Urinary bladder (tissue), 4 donors: Measurements from ENCODE around the gene FBN1. TPM values are rescaled to one million over a fixed set of nuclear protein-coding genes. Genes with fewer than 3 reads are reported as not detected.

Experiments
- DNase-seq: peaks from one replicate; pipeline ENCODE4 v3.0.0-alpha.2; 2015; ENCODE audit errors: extremely low spot score
- H3K27ac ChIP-seq: one replicate; pipeline ENCODE4 v1.5.1; 2013; ENCODE audit warnings: low read depth, mild to moderate bottlenecking, moderate library complexity
- H3K36me3 ChIP-seq: one replicate; pipeline ENCODE4 v1.6.1; 2013; ENCODE audit warnings: mild to moderate bottlenecking, moderate library complexity; ENCODE audit not compliant: insufficient read depth
- H3K4me1 ChIP-seq: one replicate; pipeline ENCODE4 v1.6.1; 2013; ENCODE audit warnings: mild to moderate bottlenecking, moderate library complexity; ENCODE audit not compliant: insufficient read depth
- H3K4me3 ChIP-seq: one replicate; pipeline ENCODE4 v1.5.1; 2013; ENCODE audit warnings: low read depth, low read length
- WGBS: extraction: QIAGEN DNeasy Blood & Tissue Kit; methylation state at CpG from one replicate; pipeline ENCODE4 v1.1.7; 2013; 5-methylcytosine and 5-hydroxymethylcytosine counted together
- polyA plus RNA-seq: library from polyadenylated mRNA; stranded (reverse); fragments of 200-250 nt; gene quantifications from one replicate; pipeline ENCODE4 v1.2.3, GENCODE V29; 2013
- total RNA-seq: library from RNA; depleted of rRNA; stranded (reverse); fragments of >200 nt; gene quantifications from one replicate; pipeline ENCODE4 v1.2.3, GENCODE V29; 2014
- donor health status: healthy with polysubstance abuse.
- donor health status: healthy.

Gene FBN1
- total and polyA plus RNA-seq, 2 donors: 75.5 to 698 TPM

- DNase-seq: no peak
- Histone ChIP-seq H3K4me3 (no peak overlapping the region), H3K27ac (no peak overlapping the region), H3K36me3 (no peaks in the 10 kb centered on the region), H3K4me1 (no peaks in the 10 kb centered on the region)
- 64% methylated on average over 6 of the region's 6 CpGs for WGBS
Measured at GRCh38 chr15:48671103-48672022, 25.9 kb upstream of the FBN1 start.

- Histone ChIP-seq H3K27ac (no peak overlapping the region), H3K4me3 (no peak overlapping the region)
Measured at GRCh38 chr15:48667701-48668100, 22.2 kb upstream of the FBN1 start.

GRCh38 chr15:48664436-48664835 lies 18.9 kb upstream of the FBN1 start:
- no peaks in the 10 kb centered on the region for H3K36me3 ChIP-seq
- H3K27ac ChIP-seq: no peak overlapping the region
- 95% methylated on average over 1 of the region's 1 CpG for WGBS
- DNase-seq: no peak
- H3K4me1 ChIP-seq: no peaks in the 10 kb centered on the region
- H3K4me3 ChIP-seq: no peak overlapping the region

More at GRCh38 chr15:48667701-48668100, 22.2 kb upstream of the FBN1 start:
- DNase-seq: no peak
- Histone ChIP-seq H3K4me1 (no peaks in the 10 kb centered on the region), H3K36me3 (no peaks in the 10 kb centered on the region)
- whole genome bisulfite sequencing: 76% methylated on average over 1 of the region's 1 CpG

GRCh38 chr15:48657950-48658591 lies 12.6 kb upstream of the FBN1 start:
- H3K4me3 ChIP-seq: no peak overlapping the region
- 38% methylated on average over 7 of the region's 7 CpGs for WGBS
- H3K36me3 ChIP-seq: no peaks in the 10 kb centered on the region
- H3K4me1 ChIP-seq: no peaks in the 10 kb centered on the region
- DNase-seq: no peak
- H3K27ac ChIP-seq: no peak overlapping the region

- DNase-seq: no peak
- no peaks in the 10 kb centered on the region for H3K4me1 ChIP-seq
- 98% methylated on average over 1 of the region's 1 CpG for WGBS
- H3K36me3 ChIP-seq: no peaks in the 10 kb centered on the region
- H3K27ac ChIP-seq: no peak overlapping the region
- H3K4me3 ChIP-seq: no peak overlapping the region
Measured at GRCh38 chr15:48654801-48655200, 9.3 kb upstream of the FBN1 start.

GRCh38 chr15:48653913-48654670 lies 8.6 kb upstream of the FBN1 start:
- no peak for DNase-seq
- H3K4me1 ChIP-seq: no peaks in the 10 kb centered on the region
- 82% methylated on average over 9 of the region's 9 CpGs for WGBS
- H3K36me3 ChIP-seq: no peaks in the 10 kb centered on the region
- no peak overlapping the region for H3K27ac ChIP-seq
- no peak overlapping the region for H3K4me3 ChIP-seq

- 94% methylated on average over 4 of the region's 4 CpGs for WGBS
- Histone ChIP-seq H3K4me3 (no peak overlapping the region), H3K36me3 (no peaks in the 10 kb centered on the region), H3K27ac (no peak overlapping the region), H3K4me1 (no peaks in the 10 kb centered on the region)
- DNase-seq: no peak
Measured at GRCh38 chr15:48653216-48653615, 7.7 kb upstream of the FBN1 start.

GRCh38 chr15:48652510-48653076 lies 7.1 kb upstream of the FBN1 start:
- no peak for DNase-seq
- 87% methylated on average over 6 of the region's 6 CpGs for WGBS

GRCh38 chr15:48650931-48651330 lies 5.4 kb upstream of the FBN1 start:
- no peaks in the 10 kb centered on the region for H3K36me3 ChIP-seq
- WGBS: 91% methylated on average over 2 of the region's 2 CpGs
- H3K4me3 ChIP-seq: no peak overlapping the region
- no peaks in the 10 kb centered on the region for H3K4me1 ChIP-seq
- no peak overlapping the region for H3K27ac ChIP-seq
- DNase-seq: no peak

More at GRCh38 chr15:48652510-48653076, 7.1 kb upstream of the FBN1 start:
- Histone ChIP-seq H3K4me1 (no peaks in the 10 kb centered on the region), H3K36me3 (no peaks in the 10 kb centered on the region), H3K4me3 (no peak overlapping the region), H3K27ac (no peak overlapping the region)

- H3K36me3 ChIP-seq: no peaks in the 10 kb centered on the region
- no peak overlapping the region for H3K4me3 ChIP-seq
- no peak for DNase-seq
- H3K4me1 ChIP-seq: no peaks in the 10 kb centered on the region
- H3K27ac ChIP-seq: no peak overlapping the region
Measured at GRCh38 chr15:48647962-48648361, 2.5 kb upstream of the FBN1 start.

- H3K4me1 ChIP-seq: no peaks in the 10 kb centered on the region
- 32% methylated on average over 11 of the region's 11 CpGs for WGBS
- peak overlapping the region; percentile 42 for H3K27ac ChIP-seq
- no peak for DNase-seq
- no peaks in the 10 kb centered on the region for H3K36me3 ChIP-seq
- H3K4me3 ChIP-seq: peak overlapping the region; percentile 90
Measured at GRCh38 chr15:48646331-48646730, 822 bp upstream of the FBN1 start.

- H3K4me3 ChIP-seq: peak overlapping the region; percentile 90
- H3K36me3 ChIP-seq: no peaks in the 10 kb centered on the region
- DNase-seq: no peak
- peak overlapping the region; percentile 78 for H3K27ac ChIP-seq
- no peaks in the 10 kb centered on the region for H3K4me1 ChIP-seq
- under 1% methylated on average over 79 of the region's 79 CpGs for WGBS
Measured at GRCh38 chr15:48644827-48645557, 517 bp downstream of the FBN1 start.

- DNase-seq: no peak
- WGBS: 1% methylated on average over 26 of the region's 26 CpGs
- H3K4me1 ChIP-seq: no peaks in the 10 kb centered on the region
- H3K4me3 ChIP-seq: peak overlapping the region; percentile 90
- H3K27ac ChIP-seq: peak overlapping the region; percentile 78
- no peaks in the 10 kb centered on the region for H3K36me3 ChIP-seq
Measured at GRCh38 chr15:48644467-48644826, 1.1 kb downstream of the FBN1 start.
